NCI-H2196 treated with DMSO at 0.1 percent for 48 hours (cell line): ENCODE data around the gene BEND5.
A peak's percentile ranks its signal among the peaks of the same experiment; 100 is the strongest.

Experiments used
- DNase-seq: peaks from one replicate; lab custom pipeline; 2025; ENCODE audit not compliant: unreplicated experiment; lab: John Stamatoyannopoulos, UW

The BEND5 gene

DNA sequence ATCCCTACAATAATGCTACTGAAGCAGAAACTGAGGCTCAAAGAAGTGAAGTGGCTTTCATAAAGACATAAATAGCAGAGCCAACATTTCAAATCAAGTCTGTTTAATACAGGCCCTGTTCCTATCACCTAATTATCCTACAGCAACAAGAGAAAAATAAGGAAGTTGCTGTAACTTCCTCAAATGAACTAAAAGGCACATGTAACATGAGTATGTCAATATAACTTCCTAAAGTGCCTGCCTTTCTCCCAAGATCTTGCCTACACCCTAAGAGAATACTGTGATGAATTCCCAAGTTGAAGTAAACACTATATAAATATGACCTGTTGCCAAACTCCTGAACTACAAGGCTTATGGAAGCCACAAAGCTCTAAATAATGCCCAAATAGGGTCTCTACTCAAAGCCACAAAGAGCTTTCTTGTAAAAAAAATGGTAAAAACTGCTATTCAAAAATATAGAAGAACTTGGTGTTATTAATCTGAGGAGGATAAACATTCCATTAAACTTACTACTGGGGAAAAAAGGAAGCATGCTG, 8.6 kb downstream of the BEND5 start:
- DNase-seq, result no peak

- DNase-seq, result no peak
Measured at GRCh38 chr1:48765335-48765734, 11.4 kb downstream of the BEND5 start.

- no peak for DNase-seq
Measured at GRCh38 chr1:48761986-48762385, 14.7 kb downstream of the BEND5 start.

DNA sequence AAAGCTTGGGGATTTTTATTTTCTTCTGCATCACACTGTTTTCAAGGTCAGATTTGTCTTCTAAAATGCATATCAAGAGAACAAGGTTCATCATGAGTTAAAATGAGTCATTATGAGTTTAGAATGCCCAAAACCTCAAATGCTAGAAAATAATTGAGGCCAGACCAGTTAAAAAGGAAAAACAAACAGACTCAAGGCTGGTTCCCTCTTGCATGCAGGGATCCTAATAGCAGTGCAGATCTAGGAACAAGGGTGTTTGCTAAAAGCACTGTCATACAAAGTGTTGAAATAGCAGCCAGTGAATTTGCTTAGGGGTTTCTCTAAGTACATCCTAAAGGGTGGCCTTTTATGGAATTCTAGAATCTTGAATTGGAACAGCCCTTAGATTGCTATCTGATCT, 15.3 kb downstream of the BEND5 start:
- no peak for DNase-seq

GRCh38 chr1:48760857-48761256, 15.8 kb downstream of the BEND5 start:
- no peak for DNase-seq

DNA sequence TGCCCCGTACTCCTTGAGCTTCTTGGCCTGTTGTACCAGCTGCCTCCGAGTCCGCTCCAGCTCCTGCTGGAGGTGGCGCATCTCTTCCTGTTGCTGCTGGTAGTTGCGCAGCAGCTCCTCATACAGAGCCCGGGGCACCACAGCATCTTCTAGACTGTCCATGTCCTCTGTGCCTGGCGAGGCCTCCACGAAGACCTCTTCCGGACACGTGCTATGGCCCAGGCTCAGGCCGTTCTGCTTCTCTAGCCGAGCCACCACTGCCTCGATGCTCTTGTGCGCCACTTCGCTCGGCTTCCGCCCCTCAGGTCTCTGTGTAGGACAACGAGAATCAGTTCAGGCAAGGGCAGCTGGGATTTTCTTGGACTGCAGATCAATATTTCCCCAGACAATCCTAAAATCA, 17.7 kb downstream of the BEND5 start:
- DNase-seq, result no peak

DNA sequence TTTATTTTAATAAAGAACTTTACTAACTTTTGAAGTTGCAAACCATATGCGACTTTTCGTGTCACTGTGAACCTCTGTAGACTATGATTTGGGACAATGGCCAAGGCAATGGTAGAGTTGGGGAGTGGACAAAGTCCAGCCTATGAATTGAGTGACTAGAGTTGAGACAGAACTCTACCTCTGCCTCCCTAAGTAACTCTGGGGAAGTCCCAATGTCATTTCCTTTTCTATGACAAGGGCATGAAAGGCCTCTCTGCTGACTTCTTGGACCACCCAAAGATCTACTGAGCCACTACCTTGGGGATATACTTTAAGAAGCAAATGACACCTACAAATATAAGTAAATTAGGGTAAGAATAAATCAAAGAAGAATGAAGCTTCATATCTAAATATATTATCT, 19.3 kb downstream of the BEND5 start:
- no peak for DNase-seq

- no peak for DNase-seq
Measured at GRCh38 chr1:48756683-48757316, 19.9 kb downstream of the BEND5 start.

GRCh38 chr1:48753293-48753692, 23.4 kb downstream of the BEND5 start:
- DNase-seq, result no peak

DNA sequence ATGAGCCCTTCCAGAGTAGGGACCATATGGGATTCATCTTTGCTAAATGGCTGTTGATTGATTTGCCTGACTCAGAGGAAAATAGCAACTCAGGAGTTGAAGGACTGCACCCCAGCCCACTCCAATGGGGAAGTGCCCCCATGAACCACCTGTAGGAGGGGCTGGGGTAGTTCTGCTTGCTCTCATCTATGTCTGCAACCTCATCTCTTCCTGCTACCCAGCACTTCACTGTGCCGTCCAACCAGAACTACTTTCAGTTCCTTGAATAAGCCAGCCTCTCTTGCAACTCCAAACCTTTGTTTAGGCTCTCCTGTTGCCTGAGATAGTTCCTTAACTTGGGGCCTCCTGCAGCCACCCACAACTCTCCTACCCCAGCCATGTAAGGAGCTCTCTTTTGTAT, 26.6 kb downstream of the BEND5 start:
- DNase-seq, result no peak

- DNase-seq, result no peak
Measured at GRCh38 chr1:48749068-48749467, 27.6 kb downstream of the BEND5 start.

DNA sequence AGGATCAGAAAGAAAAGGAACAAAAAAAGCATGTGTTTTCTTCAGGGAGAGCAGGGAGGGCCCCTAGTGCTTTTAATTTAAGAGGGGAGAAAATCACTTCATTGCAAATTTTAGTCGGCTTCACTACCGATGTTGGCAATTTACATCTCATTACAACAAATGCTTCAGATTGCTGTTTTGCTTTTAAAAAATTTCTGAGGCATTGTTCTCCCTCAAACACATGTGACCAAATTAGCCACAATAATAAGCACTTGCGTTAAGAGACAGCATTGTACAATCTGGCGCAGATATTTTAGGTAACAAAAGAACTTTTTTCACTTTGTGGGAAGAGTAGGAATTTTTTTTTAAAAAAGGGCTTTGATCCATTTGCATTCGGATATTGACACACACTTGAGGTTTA, 29.8 kb downstream of the BEND5 start:
- no peak for DNase-seq

GRCh38 chr1:48744032-48744431, 32.7 kb downstream of the BEND5 start:
- no peak for DNase-seq

DNA sequence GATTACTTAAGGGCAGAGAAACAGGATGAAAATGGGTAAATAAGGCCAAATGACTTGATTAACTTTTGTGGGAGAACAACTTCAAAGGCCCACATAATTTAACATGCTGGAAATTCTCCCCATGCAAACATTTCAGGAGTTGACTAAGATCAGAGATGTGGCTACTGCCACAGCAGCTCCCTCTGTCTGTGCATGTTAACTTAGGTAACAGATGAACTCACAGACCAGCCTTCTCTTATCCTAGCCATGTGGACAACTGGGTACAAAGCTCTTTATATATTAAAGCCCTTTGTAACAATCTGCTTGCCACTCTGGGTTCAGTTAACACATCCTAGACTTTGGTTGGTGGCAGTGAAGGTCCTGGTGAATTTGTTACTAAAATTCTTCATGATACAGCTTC, 33.2 kb downstream of the BEND5 start:
- no peak for DNase-seq

- peak; percentile 72 for DNase-seq
Measured at GRCh38 chr1:48741380-48741779, 35.3 kb downstream of the BEND5 start.

- no peak for DNase-seq
Measured at GRCh38 chr1:48740621-48741020, 36.1 kb downstream of the BEND5 start.

GRCh38 chr1:48739091-48739490, 37.6 kb downstream of the BEND5 start:
- no peak for DNase-seq

- no peak for DNase-seq
Measured at GRCh38 chr1:48738356-48738755, 38.3 kb downstream of the BEND5 start.

DNA sequence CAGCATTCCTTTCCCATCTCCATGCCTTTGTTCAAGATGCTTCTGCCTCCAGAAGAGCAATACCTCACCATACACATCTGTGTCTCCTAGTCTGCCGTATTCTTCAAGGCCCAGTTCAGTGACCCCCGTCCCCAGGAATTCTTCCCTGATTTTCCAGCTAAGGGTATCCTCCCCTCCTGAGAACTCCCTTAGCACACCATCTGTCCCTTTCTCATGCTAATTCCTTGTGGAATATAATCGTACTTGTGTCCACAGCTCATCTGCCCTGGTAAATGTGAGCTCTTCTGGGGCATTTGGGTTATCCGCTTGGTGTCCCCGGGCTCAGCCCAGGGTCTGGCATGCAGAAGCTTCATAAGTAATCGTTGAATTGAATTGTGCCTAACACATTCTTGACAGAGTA, 40.9 kb downstream of the BEND5 start:
- no peak for DNase-seq

- no peak for DNase-seq
Measured at GRCh38 chr1:48730164-48730910, 46.4 kb downstream of the BEND5 start.

- no peak for DNase-seq
Measured at GRCh38 chr1:48728584-48728983, 48.1 kb downstream of the BEND5 start.

DNA sequence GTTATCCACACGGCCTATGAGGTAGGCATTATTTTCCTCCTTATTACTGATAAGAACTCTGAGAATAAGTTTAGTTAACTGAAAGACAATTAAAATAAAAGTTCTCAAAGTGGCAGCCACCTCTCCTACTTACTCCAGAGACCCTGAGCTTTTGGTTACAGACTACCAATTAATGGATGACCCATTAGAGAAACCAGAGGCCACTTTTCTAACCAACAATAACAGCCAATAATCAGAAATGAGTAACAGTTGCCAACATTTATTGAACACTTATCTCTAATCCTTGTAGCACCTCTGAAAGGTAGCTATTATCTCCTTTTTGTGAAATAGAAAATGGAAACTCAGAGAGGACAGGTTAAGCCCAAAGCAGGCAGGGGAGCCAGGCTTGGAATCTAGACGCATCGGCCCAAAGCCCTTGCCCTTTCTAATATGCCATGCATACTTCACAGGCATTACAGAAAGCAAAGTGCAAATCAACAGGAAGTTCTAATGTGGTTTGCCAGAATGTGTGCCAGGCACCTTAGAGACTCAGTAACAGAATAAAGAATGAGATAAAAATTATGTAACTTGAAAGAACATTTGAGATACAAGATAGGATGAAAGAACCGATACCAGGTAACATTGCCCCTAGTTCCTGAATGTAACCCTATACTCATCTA, 50.0 kb downstream of the BEND5 start:
- DNase-seq, result no peak
